ENCODE measurements around the gene CT45A9. TPM values are rescaled to one million over a fixed set of nuclear protein-coding genes. Genes with fewer than 3 reads are reported as not detected.
"Not testable (repeated sequence)": the region's sequence is repeated elsewhere in the genome, so short reads cannot be mapped to it uniquely, and the experiment has no call there.

Gene CT45A9
- total RNA-seq: not detected in 2 replicates

- not testable (repeated sequence) for DNase-seq (ENCODE audit: extremely low read depth, low read depth, low spot score)
Observed at GRCh38 chrX:135871712-135872111, at the start of gene CT45A9. TSS of gene CT45A9 (minus strand) at chrX:135871812. CDS start at chrX:135868061, 3,751 bp downstream.

DNA sequence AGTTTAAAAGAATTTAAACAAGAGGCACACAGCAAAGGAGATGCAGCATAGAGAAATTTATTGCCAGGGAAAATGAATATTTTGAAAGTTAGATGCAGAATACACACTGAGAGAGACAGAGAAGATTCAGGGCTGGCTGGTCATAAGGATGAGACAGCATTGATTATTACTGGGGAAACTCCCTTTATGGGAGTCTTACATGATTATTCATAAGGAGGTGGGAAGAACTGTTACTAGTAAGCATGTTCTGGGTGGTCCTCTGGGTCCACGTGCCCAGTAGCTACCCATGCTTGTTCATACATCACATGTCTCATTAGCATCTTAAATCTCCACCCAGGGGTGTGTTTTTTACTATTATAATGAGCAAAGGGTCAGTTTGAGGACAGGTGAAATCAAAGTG lies 48.9 kb upstream of the CT45A9 start:
- not testable (repeated sequence) for DNase-seq (ENCODE audit: extremely low read depth, low read depth, low spot score)

GRCh38 chrX:135914404-135914803 lies 42.8 kb upstream of the CT45A9 start:
- DNase-seq (ENCODE audit: extremely low read depth, low read depth, low spot score): no peak

DNA sequence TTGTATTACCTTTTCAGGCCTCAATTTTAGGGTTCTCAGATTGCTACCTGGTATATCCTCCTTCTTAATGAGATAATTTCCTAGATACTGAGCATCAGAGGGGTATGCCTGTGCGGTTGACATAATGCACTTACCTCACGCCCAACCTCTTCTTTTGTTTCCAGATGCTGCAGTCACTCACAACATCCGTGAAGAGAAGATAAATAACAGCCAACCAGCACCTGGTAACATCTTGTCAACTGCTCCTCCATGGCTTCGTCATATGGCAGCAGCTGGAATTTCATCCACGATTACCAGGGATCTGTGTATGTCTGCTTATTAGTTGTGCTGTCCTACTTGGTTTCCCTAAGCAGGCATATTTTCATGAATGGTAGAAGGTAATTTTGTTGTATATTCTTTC lies 38.6 kb upstream of the CT45A9 start:
- DNase-seq (ENCODE audit: extremely low read depth, low read depth, low spot score): no peak

GRCh38 chrX:135893294-135893817 lies 21.7 kb upstream of the CT45A9 start, which contains the start of the genes CT45A10 and SAGE1:
TSS of gene CT45A10 (minus strand) at chrX:135893444. CDS start at chrX:135885344, 8,100 bp downstream.
TSS of gene SAGE1 (plus strand) at chrX:135893716. CDS start at chrX:135896243, 2,527 bp downstream.
- no peak for DNase-seq (ENCODE audit: extremely low read depth, low read depth, low spot score)

DNA sequence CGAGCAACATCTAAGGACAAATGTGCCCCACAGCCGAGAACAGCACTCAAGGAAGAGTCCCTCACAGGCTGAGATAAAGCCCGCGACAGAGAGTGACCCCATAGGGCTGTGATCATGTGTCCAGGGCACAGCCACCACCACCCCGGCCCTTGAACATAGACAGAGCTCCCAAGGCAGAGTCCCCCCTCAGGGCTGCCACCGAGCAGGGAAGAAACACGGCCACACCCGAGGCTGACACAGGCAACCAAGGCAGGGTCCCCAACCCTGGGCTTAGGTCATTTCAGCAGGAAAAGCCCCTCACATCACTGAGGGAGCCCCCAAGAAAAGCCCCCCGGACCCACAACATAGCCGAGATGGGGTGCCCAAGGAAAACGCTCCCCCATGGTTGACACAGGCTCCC lies 21.2 kb upstream of the CT45A9 start:
- no peak for DNase-seq (ENCODE audit: extremely low read depth, low read depth, low spot score)

GRCh38 chrX:135890087-135890585 lies 18.5 kb upstream of the CT45A9 start:
- no peak for DNase-seq (ENCODE audit: extremely low read depth, low read depth, low spot score)

DNA sequence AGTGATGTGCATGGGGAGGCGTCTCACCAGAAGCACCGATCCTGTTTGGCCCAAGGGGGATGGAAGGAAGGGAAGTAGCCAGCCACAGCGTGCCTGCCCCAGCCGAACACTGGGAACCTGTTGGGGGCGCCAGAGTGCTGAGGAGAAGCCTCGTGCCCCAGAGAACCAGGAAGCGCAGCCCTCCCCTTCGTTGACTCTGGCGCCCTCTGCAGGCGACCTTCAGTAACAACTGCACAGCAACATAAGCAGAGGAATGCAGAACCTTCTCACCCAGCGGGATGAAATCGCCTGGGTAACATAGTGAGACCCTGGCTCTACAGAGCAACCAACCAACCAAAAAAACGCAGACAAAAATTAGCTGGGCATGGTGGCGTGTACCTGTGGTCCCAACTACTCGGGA lies 17.4 kb upstream of the CT45A9 start:
- not testable (repeated sequence) for DNase-seq (ENCODE audit: extremely low read depth, low read depth, low spot score)

GRCh38 chrX:135888230-135888629 lies 16.6 kb upstream of the CT45A9 start:
- DNase-seq (ENCODE audit: extremely low read depth, low read depth, low spot score): not testable (repeated sequence)

DNA sequence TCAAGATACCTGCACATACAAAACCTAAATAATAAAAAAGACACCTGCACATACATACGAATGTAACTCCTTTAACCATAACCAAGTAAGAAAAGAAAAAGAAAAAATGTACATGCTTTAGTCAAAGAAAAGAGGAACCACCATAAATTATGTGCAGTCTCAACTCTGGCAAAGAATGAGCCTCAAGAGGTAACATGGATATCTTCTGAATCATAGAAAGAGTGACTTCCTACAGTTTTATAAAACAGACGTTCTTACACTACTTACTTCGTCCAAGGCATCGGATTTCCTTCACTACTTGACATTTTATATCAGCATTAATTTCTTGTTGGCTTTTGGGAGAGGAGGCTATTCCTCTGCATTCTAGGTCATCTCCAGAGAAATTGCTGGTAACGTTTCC lies 11.1 kb upstream of the CT45A9 start:
- DNase-seq (ENCODE audit: extremely low read depth, low read depth, low spot score): not testable (repeated sequence)

DNA sequence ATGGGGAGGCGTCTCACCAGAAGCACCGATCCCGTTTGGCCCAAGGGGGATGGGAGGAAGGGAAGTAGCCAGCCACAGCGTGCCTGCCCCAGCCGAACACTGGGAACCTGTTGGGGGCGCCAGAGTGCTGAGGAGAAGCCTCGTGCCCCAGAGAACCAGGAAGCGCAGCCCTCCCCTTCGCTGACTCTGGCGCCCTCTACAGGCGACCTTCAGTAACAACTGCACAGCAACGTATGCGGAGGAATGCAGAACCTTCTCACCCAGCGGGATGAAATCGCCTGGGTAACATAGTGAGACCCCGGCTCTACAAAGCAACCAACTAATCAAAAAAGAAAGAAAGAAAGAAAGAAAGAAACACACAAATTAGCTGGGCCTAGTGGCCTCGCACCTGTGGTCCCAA lies 17.2 kb downstream of the CT45A9 start, which contains the start of gene CT45A8:
Gene CT45A8, minus strand, starts transcription at position 101 of the 400 bp plus-strand sequence. CDS start 3,755 bp downstream, outside the sequence.
- DNase-seq (ENCODE audit: extremely low read depth, low read depth, low spot score): not testable (repeated sequence)

DNA sequence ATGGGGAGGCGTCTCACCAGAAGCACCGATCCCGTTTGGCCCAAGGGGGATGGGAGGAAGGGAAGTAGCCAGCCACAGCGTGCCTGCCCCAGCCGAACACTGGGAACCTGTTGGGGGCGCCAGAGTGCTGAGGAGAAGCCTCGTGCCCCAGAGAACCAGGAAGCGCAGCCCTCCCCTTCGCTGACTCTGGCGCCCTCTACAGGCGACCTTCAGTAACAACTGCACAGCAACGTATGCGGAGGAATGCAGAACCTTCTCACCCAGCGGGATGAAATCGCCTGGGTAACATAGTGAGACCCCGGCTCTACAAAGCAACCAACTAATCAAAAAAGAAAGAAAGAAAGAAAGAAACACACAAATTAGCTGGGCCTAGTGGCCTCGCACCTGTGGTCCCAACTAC lies 34.4 kb downstream of the CT45A9 start, which contains the start of gene CT45A7:
Gene CT45A7, minus strand, starts transcription at position 101 of the 400 bp plus-strand sequence. CDS start 3,747 bp downstream, outside the sequence.
- not testable (repeated sequence) for DNase-seq (ENCODE audit: extremely low read depth, low read depth, low spot score)

DNA sequence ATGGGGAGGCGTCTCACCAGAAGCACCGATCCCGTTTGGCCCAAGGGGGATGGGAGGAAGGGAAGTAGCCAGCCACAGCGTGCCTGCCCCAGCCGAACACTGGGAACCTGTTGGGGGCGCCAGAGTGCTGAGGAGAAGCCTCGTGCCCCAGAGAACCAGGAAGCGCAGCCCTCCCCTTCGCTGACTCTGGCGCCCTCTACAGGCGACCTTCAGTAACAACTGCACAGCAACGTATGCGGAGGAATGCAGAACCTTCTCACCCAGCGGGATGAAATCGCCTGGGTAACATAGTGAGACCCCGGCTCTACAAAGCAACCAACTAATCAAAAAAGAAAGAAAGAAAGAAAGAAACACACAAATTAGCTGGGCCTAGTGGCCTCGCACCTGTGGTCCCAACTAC lies 51.7 kb downstream of the CT45A9 start, which contains the start of gene CT45A2:
Gene CT45A2, minus strand, starts transcription at position 101 of the 400 bp plus-strand sequence. CDS start 3,747 bp downstream, outside the sequence.
- not testable (repeated sequence) for DNase-seq (ENCODE audit: extremely low read depth, low read depth, low spot score)

Other genes starting within 250 kb of the CT45A9 start
- gene CT45A1, start 158.2 kb downstream of the CT45A9 start, total RNA-seq: not detected in 2 replicates
- gene CT45A3, start 103.6 kb downstream of the CT45A9 start, total RNA-seq: not detected in 2 replicates
- gene CT45A5, start 86.3 kb downstream of the CT45A9 start, total RNA-seq: not detected in 2 replicates
- not detected in 2 replicates for gene CT45A6, start 69.0 kb downstream of the CT45A9 start, total RNA-seq
- not detected in 2 replicates for gene CT45A2, start 51.8 kb downstream of the CT45A9 start, total RNA-seq
- not detected in 2 replicates for gene CT45A7, start 34.5 kb downstream of the CT45A9 start, total RNA-seq
- gene CT45A8, start 17.3 kb downstream of the CT45A9 start, total RNA-seq: not detected in 2 replicates
- gene CT45A10, start 21.6 kb upstream of the CT45A9 start, total RNA-seq: not detected in 2 replicates
- not detected in 2 replicates for gene SAGE1, start 21.9 kb upstream of the CT45A9 start, total RNA-seq
- gene MMGT1, start 102.2 kb upstream of the CT45A9 start, total RNA-seq: 13.4 and 14.6 TPM in 2 replicates
- gene SLC9A6, start 113.6 kb upstream of the CT45A9 start, total RNA-seq: 15.2 and 17.4 TPM in 2 replicates

Measured in glomerular endothelial cell (primary cell).